Peyer's patch (tissue), 4 donors: Measurements from ENCODE around the gene NR1I2. TPM values are rescaled to one million over a fixed set of nuclear protein-coding genes. Genes with fewer than 3 reads are reported as not detected.

Experiments
- DNase-seq, 3 donors: peaks; one replicate each; pipeline ENCODE4 v3.0.0-alpha.2; 2017 to 2019
- H3K27ac ChIP-seq, 4 donors: fragments of 200-600 bp; sonication (generic); one replicate each; pipeline ENCODE4 v1.5.1; 2016 to 2019
- H3K27me3 ChIP-seq, 2 donors: fragments of 200-600 bp; sonication (generic); one replicate each; pipeline ENCODE4 v1.5.1; 2019
- H3K36me3 ChIP-seq, 3 donors: fragments of 200-600 bp; sonication (generic); one replicate each; pipeline ENCODE4 v1.5.1; 2016 to 2019
- H3K4me1 ChIP-seq, 4 donors: fragments of 200-600 bp; sonication (generic); one replicate each; pipeline ENCODE4 v1.5.1; 2016 to 2019
- H3K4me3 ChIP-seq, 4 donors: fragments of 200-600 bp; sonication (generic); 1 replicate in 3 of 4; 2 replicates in 1 of 4; pipeline ENCODE4 v1.5.1; 2016 to 2019; ENCODE audit warnings: mild to moderate bottlenecking in 1 of 4
- H3K9me3 ChIP-seq, 4 donors: fragments of 200-600 bp; sonication (generic); one replicate each; pipeline ENCODE4 v1.5.1; 2016 to 2019; ENCODE audit warnings: mild to moderate bottlenecking in 1 of 4
- POLR2A ChIP-seq, 2 donors: fragments of 450-650 bp; IDR thresholded peaks; one replicate each; pipeline ENCODE4 v1.5.1; 2017; ENCODE audit warnings: antibody characterized with exemption in 2 of 2, mild to moderate bottlenecking in 2 of 2, moderate library complexity in 2 of 2
- total RNA-seq, 4 donors: library from RNA; depleted of rRNA; stranded (reverse); fragments of >200 nt; gene quantifications; one replicate each; pipeline ENCODE4 v1.1.0, GENCODE V29; 2016
- TF ChIP-seq, protein P1 (sequence below), 6 experiments: fragments of 450-650 bp in 4 of 6; fragments of 200-600 bp in 2 of 6; sonication (generic) in 1 of 6; IDR thresholded peaks; one replicate each; pipeline ENCODE4 v1.5.1; 2017 to 2019; ENCODE audit warnings: antibody characterized with exemption in 6 of 6, mild to moderate bottlenecking in 3 of 6, moderate library complexity in 1 of 6

NR1I2 gene
- total RNA-seq, 4 donors from 2014 or later, result 56.9 to 572 (median 406) TPM

DNA sequence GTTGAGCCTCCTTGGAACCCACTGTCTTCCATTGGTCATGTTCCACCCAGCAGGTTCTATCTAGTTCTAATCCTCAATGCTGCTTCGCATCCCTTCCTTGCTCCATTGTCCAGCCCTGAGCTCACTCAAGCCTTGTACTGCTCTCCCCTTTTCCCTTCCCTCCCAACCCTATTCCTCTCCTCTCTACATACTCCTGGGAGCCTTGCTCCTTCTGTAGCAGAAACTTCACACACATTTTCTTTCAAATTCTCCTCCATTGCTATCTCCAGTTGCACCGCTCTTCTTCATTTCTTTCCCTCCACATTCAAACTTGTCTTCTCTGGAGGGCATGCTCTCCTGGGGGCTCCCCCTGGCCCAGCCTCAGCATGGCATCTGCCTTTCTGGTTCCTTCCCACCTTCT lies 14.5 kb downstream of the NR1I2 start:
- peaks cover 0 to 10% (median 0%) of the 10 kb centered on the region in 4 donors for H3K4me1 ChIP-seq
- peaks cover 0 to 9% (median 0%) of the 10 kb centered on the region in 3 donors for H3K36me3 ChIP-seq
- TF ChIP-seq, protein P1, sequence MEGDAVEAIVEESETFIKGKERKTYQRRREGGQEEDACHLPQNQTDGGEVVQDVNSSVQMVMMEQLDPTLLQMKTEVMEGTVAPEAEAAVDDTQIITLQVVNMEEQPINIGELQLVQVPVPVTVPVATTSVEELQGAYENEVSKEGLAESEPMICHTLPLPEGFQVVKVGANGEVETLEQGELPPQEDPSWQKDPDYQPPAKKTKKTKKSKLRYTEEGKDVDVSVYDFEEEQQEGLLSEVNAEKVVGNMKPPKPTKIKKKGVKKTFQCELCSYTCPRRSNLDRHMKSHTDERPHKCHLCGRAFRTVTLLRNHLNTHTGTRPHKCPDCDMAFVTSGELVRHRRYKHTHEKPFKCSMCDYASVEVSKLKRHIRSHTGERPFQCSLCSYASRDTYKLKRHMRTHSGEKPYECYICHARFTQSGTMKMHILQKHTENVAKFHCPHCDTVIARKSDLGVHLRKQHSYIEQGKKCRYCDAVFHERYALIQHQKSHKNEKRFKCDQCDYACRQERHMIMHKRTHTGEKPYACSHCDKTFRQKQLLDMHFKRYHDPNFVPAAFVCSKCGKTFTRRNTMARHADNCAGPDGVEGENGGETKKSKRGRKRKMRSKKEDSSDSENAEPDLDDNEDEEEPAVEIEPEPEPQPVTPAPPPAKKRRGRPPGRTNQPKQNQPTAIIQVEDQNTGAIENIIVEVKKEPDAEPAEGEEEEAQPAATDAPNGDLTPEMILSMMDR (IDR thresholded peaks at IDR 0.05), result no peak
- no peak for TF ChIP-seq POLR2A (IDR thresholded peaks at IDR 0.05)
- no peak overlapping the region for H3K4me3 ChIP-seq
- H3K27ac ChIP-seq, result peak overlapping the region in 3 of 4 donors; percentile 67 to 87 (median 86)
- no peak for DNase-seq
- no peaks in the 10 kb centered on the region for H3K9me3 ChIP-seq
- no peaks in the 10 kb centered on the region for H3K27me3 ChIP-seq

DNA sequence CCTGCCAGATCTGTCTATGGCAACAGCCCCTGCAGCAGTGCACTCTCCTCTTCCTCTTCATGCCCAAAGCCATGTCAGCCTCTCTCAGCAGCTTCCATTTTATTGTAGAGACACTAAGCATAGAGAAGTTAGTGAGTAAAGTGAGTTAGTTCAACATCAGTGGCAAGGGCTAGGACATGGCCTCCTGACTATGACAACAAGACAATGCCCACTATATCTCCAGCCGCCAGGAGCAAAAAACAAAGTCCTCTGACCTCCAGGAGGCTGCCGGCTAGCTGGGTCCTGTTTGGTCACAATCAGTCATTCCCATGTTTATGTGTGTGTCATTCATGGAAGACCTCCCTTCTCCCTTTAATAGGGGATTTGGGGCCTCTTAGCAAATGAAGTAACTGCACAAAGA lies 14.9 kb downstream of the NR1I2 start:
- no peaks in the 10 kb centered on the region for H3K9me3 ChIP-seq
- peaks cover 0 to 10% (median 0%) of the 10 kb centered on the region in 4 donors for H3K4me1 ChIP-seq
- TF ChIP-seq POLR2A (IDR thresholded peaks at IDR 0.05), result no peak
- TF ChIP-seq, protein P1 (IDR thresholded peaks at IDR 0.05), result no peak
- H3K27me3 ChIP-seq, result no peaks in the 10 kb centered on the region
- no peak for DNase-seq
- H3K27ac ChIP-seq, result no peak overlapping the region
- H3K36me3 ChIP-seq, result peaks cover 0 to 6% (median 0%) of the 10 kb centered on the region in 3 donors
- H3K4me3 ChIP-seq, result no peak overlapping the region

DNA sequence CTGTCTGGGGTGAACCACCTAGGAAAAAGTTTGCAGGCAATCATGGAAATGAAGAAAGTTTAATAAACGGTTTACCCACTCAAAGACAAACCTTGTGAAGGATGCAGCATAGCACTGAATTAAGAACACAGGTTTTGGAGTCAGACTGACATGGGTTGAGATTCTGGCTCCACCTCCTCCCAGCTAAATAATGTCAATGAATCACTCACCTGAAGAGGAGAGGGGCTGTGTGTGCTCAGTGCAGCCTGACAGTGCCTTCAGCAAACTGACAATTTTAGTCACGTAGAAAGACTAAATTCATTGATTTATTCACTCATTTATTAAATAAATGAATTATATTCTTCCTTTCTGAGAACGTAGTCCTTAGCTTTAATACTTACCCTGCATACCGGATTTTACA lies 18.9 kb downstream of the NR1I2 start:
- Histone ChIP-seq H3K4me3 (no peak overlapping the region), H3K9me3 (no peaks in the 10 kb centered on the region), H3K4me1 (peaks cover 0 to 10% (median 0%) of the 10 kb centered on the region in 4 donors), H3K27me3 (no peaks in the 10 kb centered on the region), H3K36me3 (no peaks in the 10 kb centered on the region), H3K27ac (no peak overlapping the region)
- no peak for TF ChIP-seq POLR2A (IDR thresholded peaks at IDR 0.05)
- TF ChIP-seq, protein P1 (IDR thresholded peaks at IDR 0.05), result no peak
- no peak for DNase-seq

DNA sequence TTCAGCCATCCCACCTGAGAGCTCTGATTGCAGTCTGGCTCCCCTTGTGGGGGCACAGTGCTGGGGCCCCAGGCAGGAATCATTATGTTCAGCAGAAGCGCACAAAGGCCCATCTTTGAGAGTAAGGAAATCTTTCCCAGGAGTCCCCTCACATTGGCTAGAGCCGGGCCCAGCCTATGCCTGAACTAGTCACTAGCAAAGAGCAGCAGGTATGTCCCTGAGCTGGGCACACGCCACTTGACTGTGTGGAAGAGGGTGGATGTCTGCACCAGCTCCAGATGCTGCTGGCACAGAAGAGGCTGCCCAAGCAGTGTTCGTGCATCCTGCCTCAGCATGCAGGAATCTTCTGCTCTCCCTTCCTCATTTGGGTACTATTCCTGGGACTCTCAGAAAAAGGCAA lies 26.3 kb downstream of the NR1I2 start:
- TF ChIP-seq, protein P1 (IDR thresholded peaks at IDR 0.05), result no peak
- TF ChIP-seq POLR2A (IDR thresholded peaks at IDR 0.05), result no peak

DNA sequence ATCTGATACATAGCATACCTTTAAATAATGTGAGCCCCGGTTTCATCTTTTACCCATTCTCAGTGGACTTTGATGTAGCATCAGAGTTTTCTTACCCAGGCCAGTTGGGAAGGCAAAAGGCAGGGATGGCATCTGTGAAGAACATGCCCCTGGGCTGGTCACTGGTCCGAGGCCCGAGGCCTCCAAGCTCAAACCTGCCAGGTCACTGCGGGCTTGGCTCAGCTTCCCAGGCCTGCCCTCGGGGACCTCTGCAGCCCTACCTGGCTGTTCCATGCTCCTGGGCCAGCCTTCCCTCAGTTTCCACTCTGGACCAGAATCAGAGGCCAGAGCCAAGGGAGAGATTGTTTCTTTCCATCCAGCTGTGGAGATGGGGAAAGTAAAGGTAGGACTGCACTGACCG lies 26.9 kb downstream of the NR1I2 start:
- H3K9me3 ChIP-seq, result no peaks in the 10 kb centered on the region

More for the DNA sequence above, 26.3 kb downstream of the NR1I2 start:
- H3K9me3 ChIP-seq, result no peaks in the 10 kb centered on the region
- peaks cover 0 to 43% (median 0%) of the 10 kb centered on the region in 3 donors for H3K36me3 ChIP-seq
- no peak overlapping the region for H3K4me3 ChIP-seq
- H3K4me1 ChIP-seq, result peaks cover 0 to 5% (median 0%) of the 10 kb centered on the region in 4 donors
- no peaks in the 10 kb centered on the region for H3K27me3 ChIP-seq
- H3K27ac ChIP-seq, result no peak overlapping the region
- no peak for DNase-seq

More for the DNA sequence above, 26.9 kb downstream of the NR1I2 start:
- DNase-seq, result no peak
- Histone ChIP-seq H3K36me3 (peaks cover 0 to 47% (median 0%) of the 10 kb centered on the region in 3 donors), H3K4me1 (peaks cover 0 to 5% (median 0%) of the 10 kb centered on the region in 4 donors), H3K4me3 (no peak overlapping the region), H3K27ac (no peak overlapping the region), H3K27me3 (no peaks in the 10 kb centered on the region)
- no peak for TF ChIP-seq POLR2A (IDR thresholded peaks at IDR 0.05)
- TF ChIP-seq, protein P1 (IDR thresholded peaks at IDR 0.05), result no peak
